GM12878 (cell line): ENCODE results near the gene NXN. TPM values are rescaled to one million over a fixed set of nuclear protein-coding genes. Genes with fewer than 3 reads are reported as not detected.

Source experiments
- ATAC-seq: fragments of 200-7000 bp; cut with Tn5 transposase; 3 replicates; pipeline ENCODE4 v1.9.1; 2020; ENCODE audit warnings: mild to moderate bottlenecking, moderate library complexity
- BruUV-seq: library from RNA; stranded (reverse); fragments of 400-500 nt; replicated peaks from 2 replicates; lab custom pipeline; 2021; lab: Mats Ljungman, UMichigan
- CTCF ChIA-PET: fragments of 300-600 bp; sonication (Branson Sonifier 250); formaldehyde crosslinking; extraction: SDS; loops from one replicate; lab custom pipeline; 2021; ENCODE audit warnings: inconsistent platforms; lab: Yijun Ruan, JAX
- POLR2A ChIA-PET: fragments of 350-600 bp; formaldehyde crosslinking; extraction: SDS; loops from one replicate; lab custom pipeline; 2021; ENCODE audit warnings: inconsistent platforms; lab: Charles Lee
- RAD21 ChIA-PET: fragments of 300-600 bp; sonication (Branson Sonifier 250); formaldehyde crosslinking; loops from one replicate; lab custom pipeline; 2023; ENCODE audit warnings: antibody characterized with exemption; ENCODE audit not compliant: unreplicated experiment; lab: Charles Lee
- SMC1A ChIA-PET: fragments of 300-600 bp; sonication (Branson Sonifier 250); formaldehyde crosslinking; loops from one replicate; lab custom pipeline; 2023; ENCODE audit not compliant: unreplicated experiment, uncharacterized antibody; lab: Charles Lee
- DNase-seq: peaks from one replicate; pipeline ENCODE4 v3.0.0-alpha.2; 2011; ENCODE audit warnings: low read depth, low spot score
- FAIRE-seq: peaks from 3 replicates; lab custom pipeline; 2011; peaks lifted over from hg19 to GRCh38; lab: Jason Lieb, UNC
- H2AFZ ChIP-seq: 2 replicates; pipeline ENCODE4 v1.6.0; 2011; ENCODE audit warnings: low read depth, low read length, control low read depth; ENCODE audit not compliant: control insufficient read depth
- H3K27ac ChIP-seq: 2 replicates; pipeline ENCODE4 v1.5.1; 2011; ENCODE audit warnings: control low read depth; ENCODE audit not compliant: control insufficient read depth, insufficient read depth
- H3K27me3 ChIP-seq, 2 experiments: replicated peaks in 1 of 2; 2 replicates each; pipeline versions ENCODE4 v1.6.0 to v1.6.1; 2011; ENCODE audit warnings: low read length in 1 of 2; ENCODE audit not compliant: control insufficient read depth in 2 of 2, insufficient read depth in 2 of 2
- H3K36me3 ChIP-seq, 2 experiments: 2 replicates each; pipeline ENCODE4 v1.5.1; 2011; ENCODE audit warnings: low read length in 1 of 2; ENCODE audit not compliant: control insufficient read depth in 2 of 2, insufficient read depth in 2 of 2
- H3K4me1 ChIP-seq: 2 replicates; pipeline ENCODE4 v1.6.1; 2011; ENCODE audit warnings: mild to moderate bottlenecking, low read length, moderate library complexity, mixed read lengths; ENCODE audit not compliant: control insufficient read depth, insufficient read depth
- H3K4me2 ChIP-seq: 2 replicates; pipeline ENCODE4 v1.6.0; 2011; ENCODE audit warnings: control low read depth; ENCODE audit not compliant: control insufficient read depth, insufficient read depth
- H3K4me3 ChIP-seq: fragments of 200-600 bp; sonication (generic); 2 replicates; pipeline ENCODE4 v1.5.1; 2016
- H3K79me2 ChIP-seq: 2 replicates; pipeline ENCODE4 v1.6.0; 2011; ENCODE audit warnings: low read length; ENCODE audit not compliant: control insufficient read depth, insufficient read depth
- H3K9ac ChIP-seq: 2 replicates; pipeline ENCODE4 v1.8.0; 2011; ENCODE audit warnings: low read length, control low read depth, mixed read lengths; ENCODE audit not compliant: control insufficient read depth, insufficient read depth
- H3K9me3 ChIP-seq: replicated peaks from 3 replicates; pipeline ENCODE4 v1.5.1; 2011; ENCODE audit warnings: mild to moderate bottlenecking, low read length; ENCODE audit not compliant: control insufficient read depth, insufficient read depth
- H4K20me1 ChIP-seq: 2 replicates; pipeline ENCODE4 v1.6.0; 2011; ENCODE audit not compliant: control insufficient read depth, insufficient read depth
- EZH2 ChIP-seq: IDR thresholded peaks from 2 replicates; pipeline ENCODE4 v1.6.1; 2012; ENCODE audit warnings: low read depth, mild to moderate bottlenecking, control low read depth, inconsistent platforms, low read length, borderline replicate concordance; ENCODE audit not compliant: control insufficient read depth
- HCFC1 ChIP-seq: fragments of 150-350 bp; IDR thresholded peaks from 2 replicates; pipeline ENCODE4 v1.6.1; 2014; ENCODE audit warnings: low read length
- JUND ChIP-seq: IDR thresholded peaks from 2 replicates; pipeline ENCODE4 v1.6.1; 2012; ENCODE audit warnings: low read depth, mild to moderate bottlenecking, low read length, improper control_type of control experiment, moderate library complexity
- MTA3 ChIP-seq: IDR thresholded peaks from 2 replicates; pipeline ENCODE4 v1.6.1; 2012; ENCODE audit warnings: low read length, inconsistent platforms, borderline replicate concordance
- MXI1 ChIP-seq: fragments of 150-350 bp; IDR thresholded peaks from 2 replicates; pipeline ENCODE4 v1.6.1; 2011; ENCODE audit warnings: low read depth, mild to moderate bottlenecking, inconsistent platforms, low read length, improper control_type of control experiment
- MYB ChIP-seq: fragments of 150-350 bp; IDR thresholded peaks from 2 replicates; pipeline ENCODE4 v1.6.1; 2014; ENCODE audit warnings: mild to moderate bottlenecking, low read depth, low read length, borderline replicate concordance
- NFXL1 ChIP-seq: fragments of 450-650 bp; IDR thresholded peaks from 2 replicates; pipeline ENCODE4 v1.6.1; 2017; ENCODE audit warnings: antibody characterized with exemption, mild to moderate bottlenecking, borderline replicate concordance
- PAX5 ChIP-seq: IDR thresholded peaks from 2 replicates; pipeline ENCODE4 v1.6.1; 2011; ENCODE audit warnings: low read depth, low read length, borderline replicate concordance
- SIN3A ChIP-seq: IDR thresholded peaks from 2 replicates; pipeline ENCODE4 v1.6.1; 2012; ENCODE audit warnings: low read depth, low read length, improper control_type of control experiment
- YY1 ChIP-seq: IDR thresholded peaks from 2 replicates; pipeline ENCODE4 v1.6.1; 2011; ENCODE audit warnings: low read depth, mild to moderate bottlenecking, low read length
- ZSCAN29 ChIP-seq: fragments of 450-650 bp; IDR thresholded peaks from 2 replicates; pipeline ENCODE4 v1.6.1; 2017; ENCODE audit warnings: mild to moderate bottlenecking, moderate library complexity
- WGBS: methylation state at CpG from one replicate; pipeline ENCODE4 v1.1.6; 2016; ENCODE audit warnings: low lambda C conversion rate; ENCODE audit not compliant: insufficient replicate concordance, insufficient coverage; ENCODE audit errors: missing lambda C conversion rate; 5-methylcytosine and 5-hydroxymethylcytosine counted together
- in situ Hi-C: fragments of 300-500 bp; cut with MboI; formaldehyde crosslinking; loops from 9 replicates; pipeline ENCODE4 v1.14.3; 2018; ENCODE audit warnings: mixed read lengths
- intact Hi-C: fragments of 100-400 bp; cut with micrococcal nuclease; formaldehyde crosslinking; loops from one replicate; pipeline ENCODE4 v1.14.2; 2022; ENCODE audit not compliant: unreplicated experiment
- polyA plus RNA-seq, 11 experiments: library from polyadenylated mRNA; depleted of rRNA in 4 of 11; unstranded in 6 of 11; stranded (reverse) in 5 of 11; fragments of >200 nt; fragmentation: Nextera tagmentation in 4 of 11; fragmentation: Illumina TruSeq in 1 of 11; extraction: Ambion mirVana in 4 of 11; extraction: Trizol in 1 of 11; gene quantifications; 1 replicate in 1 of 11; 2 replicates in 10 of 11; pipeline versions ENCODE4 v1.2.1 to v1.2.3, GENCODE V29; 2011 to 2016; ENCODE audit warnings: inconsistent platforms in 2 of 11, missing spikeins in 2 of 11, low read depth in 1 of 11
- total RNA-seq, 4 experiments: library from RNA; depleted of rRNA in 3 of 4; stranded (reverse); fragments of >200 nt in 3 of 4; fragmentation: Illumina TruSeq in 1 of 4; extraction: Trizol in 1 of 4; gene quantifications; 2 replicates each; pipeline versions ENCODE4 v1.2.1 to v1.2.3, GENCODE V29; 2013 to 2021

Gene NXN
- total and polyA plus RNA-seq, 10 of the 15 experiments (the other 5 are each of a cell fraction or from before 2014, with no cell fraction given) = 0.04 to 1.2 (median 0.30) TPM

DNA sequence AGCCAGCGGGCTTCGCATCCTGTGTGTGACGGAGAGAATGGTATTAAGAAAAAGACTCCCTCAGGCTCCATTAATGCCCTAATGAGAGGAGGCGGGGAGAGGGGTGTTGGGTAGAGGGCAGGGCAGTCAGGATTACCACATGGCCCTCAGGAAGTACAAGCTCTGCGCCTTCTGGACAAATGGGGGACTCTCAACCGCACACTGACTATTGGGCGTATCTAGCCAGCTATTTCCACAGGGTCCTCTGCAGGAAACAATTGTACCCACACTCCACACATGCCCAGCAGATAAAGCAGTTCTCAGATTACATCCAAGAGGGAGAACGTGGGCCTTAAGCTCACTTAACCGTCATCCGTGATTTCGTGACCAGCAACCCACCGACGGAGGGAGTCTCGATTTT, 14.7 kb downstream of the NXN start:
- Histone ChIP-seq H3K4me1 (no peaks in the 10 kb centered on the region), H3K36me3 (no peaks in the 10 kb centered on the region), H3K27me3 (peaks cover 0 to 2% of the 10 kb centered on the region in 2 experiments; a peak in 1 of 4 replicates), H3K79me2 (no peaks in the 10 kb centered on the region), H3K9ac (no peak overlapping the region), H3K4me3 (no peak overlapping the region), H4K20me1 (no peaks in the 10 kb centered on the region), H3K27ac (no peak overlapping the region), H3K9me3 (no peaks in the 10 kb centered on the region), H3K4me2 (no peak overlapping the region), H2AFZ (no peak overlapping the region)
- RAD21 ChIA-PET = no interaction called here
- POLR2A ChIA-PET = interaction anchor here (0.5 kb wide), 1 partner anchor 25 kb away, joined by 4 read pairs; no protein-coding TSS in a partner anchor
- no TSS peak for BruUV-seq
- WGBS = 59% methylated on average over 14 of the region's 14 CpGs
- in situ Hi-C loops (no loop called here), intact Hi-C loops (no loop called here)
- CTCF ChIA-PET = no interaction called here
- SMC1A ChIA-PET = no interaction called here
- TF ChIP-seq SIN3A = no peak
- TF ChIP-seq ZSCAN29 = no peak
- no peak for TF ChIP-seq YY1
- TF ChIP-seq PAX5 = no peak
- no peak for TF ChIP-seq MTA3
- ATAC-seq = no peak
- DNase-seq = no peak
- no peak for FAIRE-seq

DNA sequence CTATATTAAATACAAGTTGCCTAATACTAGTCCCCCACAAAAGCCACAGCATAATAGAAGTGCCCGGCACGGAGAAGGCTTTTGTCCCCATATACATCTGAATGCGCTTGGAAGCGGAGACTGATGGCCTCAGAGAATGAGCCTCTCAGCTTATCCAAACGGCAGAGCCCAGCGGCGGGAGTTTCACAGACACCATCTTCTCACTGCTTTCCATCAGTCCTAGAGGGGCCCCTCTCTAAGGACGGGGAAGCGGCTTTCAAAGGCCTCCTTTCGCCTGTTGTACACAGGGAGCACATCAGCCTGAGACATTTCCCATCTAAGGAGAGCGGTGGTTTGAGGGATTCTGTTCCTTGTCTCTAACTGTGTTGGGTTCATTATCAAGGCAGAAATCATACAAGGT, 16.9 kb downstream of the NXN start:
- TF ChIP-seq EZH2 (no peak), MYB (no peak), MXI1 (no peak), JUND (no peak), NFXL1 (no peak), HCFC1 (no peak)
- FAIRE-seq (no peak), ATAC-seq (no peak), DNase-seq (no peak)
- Histone ChIP-seq H3K4me3 (no peak overlapping the region), H3K36me3 (no peaks in the 10 kb centered on the region), H3K4me1 (no peaks in the 10 kb centered on the region), H2AFZ (no peak overlapping the region), H3K9me3 (no peaks in the 10 kb centered on the region), H3K4me2 (no peak overlapping the region), H3K27ac (no peak overlapping the region), H3K27me3 (no peaks in the 10 kb centered on the region), H3K79me2 (no peaks in the 10 kb centered on the region), H4K20me1 (no peaks in the 10 kb centered on the region), H3K9ac (no peak overlapping the region)
- RAD21 ChIA-PET = no interaction called here
- SMC1A ChIA-PET = no interaction called here
- in situ Hi-C loops = no loop called here
- 56% methylated on average over 11 of the region's 11 CpGs for WGBS
- no TSS peak for BruUV-seq
- CTCF ChIA-PET = no interaction called here
- intact Hi-C loops = no loop called here
- POLR2A ChIA-PET = no interaction called here
